Measurements from ENCODE around the gene MTUS2. TPM values are rescaled to one million over a fixed set of nuclear protein-coding genes. Genes with fewer than 3 reads are reported as not detected.

Gene MTUS2
- total RNA-seq, 1 donor from 2014 or later = 0.90 TPM

GRCh38 chr13:29077051-29077813 lies 257.1 kb downstream of the MTUS2 start:
- no peak for TF ChIP-seq CTCF (IDR thresholded peaks at IDR 0.05; ENCODE audit: unreplicated experiment)
- Mint-ChIP-seq H3K9me3 (ENCODE audit: unreplicated experiment) (no peaks in the 10 kb centered on the region), H3K36me3 (ENCODE audit: low read depth, unreplicated experiment) (no peaks in the 10 kb centered on the region), H3K4me3 (ENCODE audit: unreplicated experiment) (no peak overlapping the region), H3K4me1 (ENCODE audit: unreplicated experiment) (no peaks in the 10 kb centered on the region), H3K27me3 (ENCODE audit: unreplicated experiment) (no peaks in the 10 kb centered on the region), H3K27ac (ENCODE audit: unreplicated experiment) (no peak overlapping the region)
- DNase-seq (ENCODE audit: low spot score) = no peak

GRCh38 chr13:29081036-29081435 lies 260.9 kb downstream of the MTUS2 start:
- Mint-ChIP-seq H3K27ac (ENCODE audit: unreplicated experiment) (no peak overlapping the region), H3K36me3 (ENCODE audit: low read depth, unreplicated experiment) (no peaks in the 10 kb centered on the region), H3K9me3 (ENCODE audit: unreplicated experiment) (no peaks in the 10 kb centered on the region), H3K27me3 (ENCODE audit: unreplicated experiment) (peaks cover 2% of the 10 kb centered on the region), H3K4me3 (ENCODE audit: unreplicated experiment) (no peak overlapping the region), H3K4me1 (ENCODE audit: unreplicated experiment) (no peaks in the 10 kb centered on the region)
- no peak for TF ChIP-seq CTCF (IDR thresholded peaks at IDR 0.05; ENCODE audit: unreplicated experiment)
- DNase-seq (ENCODE audit: low spot score) = no peak

- no peaks in the 10 kb centered on the region for H3K4me1 Mint-ChIP-seq (ENCODE audit: unreplicated experiment)
- TF ChIP-seq CTCF (IDR thresholded peaks at IDR 0.05; ENCODE audit: unreplicated experiment) = no peak
- no peaks in the 10 kb centered on the region for H3K9me3 Mint-ChIP-seq (ENCODE audit: unreplicated experiment)
- no peaks in the 10 kb centered on the region for H3K36me3 Mint-ChIP-seq (ENCODE audit: low read depth, unreplicated experiment)
- H3K4me3 Mint-ChIP-seq (ENCODE audit: unreplicated experiment) = no peak overlapping the region
- no peak for DNase-seq (ENCODE audit: low spot score)
- no peak overlapping the region for H3K27ac Mint-ChIP-seq (ENCODE audit: unreplicated experiment)
- peaks cover 2% of the 10 kb centered on the region for H3K27me3 Mint-ChIP-seq (ENCODE audit: unreplicated experiment)
These were observed 261.7 kb downstream of the MTUS2 start for GRCh38 chr13:29081697-29082440.

- no peak for TF ChIP-seq CTCF (IDR thresholded peaks at IDR 0.05; ENCODE audit: unreplicated experiment)
- no peaks in the 10 kb centered on the region for H3K9me3 Mint-ChIP-seq (ENCODE audit: unreplicated experiment)
These were observed 279.8 kb downstream of the MTUS2 start for GRCh38 chr13:29099781-29100406.

More at GRCh38 chr13:29099781-29100406, 279.8 kb downstream of the MTUS2 start:
- no peaks in the 10 kb centered on the region for H3K27me3 Mint-ChIP-seq (ENCODE audit: unreplicated experiment)
- no peaks in the 10 kb centered on the region for H3K36me3 Mint-ChIP-seq (ENCODE audit: low read depth, unreplicated experiment)
- DNase-seq (ENCODE audit: low spot score) = no peak
- H3K4me1 Mint-ChIP-seq (ENCODE audit: unreplicated experiment) = no peaks in the 10 kb centered on the region
- H3K4me3 Mint-ChIP-seq (ENCODE audit: unreplicated experiment) = no peak overlapping the region
- H3K27ac Mint-ChIP-seq (ENCODE audit: unreplicated experiment) = no peak overlapping the region
